ENCODE data around the gene RSF1.

The RSF1 gene

DNA sequence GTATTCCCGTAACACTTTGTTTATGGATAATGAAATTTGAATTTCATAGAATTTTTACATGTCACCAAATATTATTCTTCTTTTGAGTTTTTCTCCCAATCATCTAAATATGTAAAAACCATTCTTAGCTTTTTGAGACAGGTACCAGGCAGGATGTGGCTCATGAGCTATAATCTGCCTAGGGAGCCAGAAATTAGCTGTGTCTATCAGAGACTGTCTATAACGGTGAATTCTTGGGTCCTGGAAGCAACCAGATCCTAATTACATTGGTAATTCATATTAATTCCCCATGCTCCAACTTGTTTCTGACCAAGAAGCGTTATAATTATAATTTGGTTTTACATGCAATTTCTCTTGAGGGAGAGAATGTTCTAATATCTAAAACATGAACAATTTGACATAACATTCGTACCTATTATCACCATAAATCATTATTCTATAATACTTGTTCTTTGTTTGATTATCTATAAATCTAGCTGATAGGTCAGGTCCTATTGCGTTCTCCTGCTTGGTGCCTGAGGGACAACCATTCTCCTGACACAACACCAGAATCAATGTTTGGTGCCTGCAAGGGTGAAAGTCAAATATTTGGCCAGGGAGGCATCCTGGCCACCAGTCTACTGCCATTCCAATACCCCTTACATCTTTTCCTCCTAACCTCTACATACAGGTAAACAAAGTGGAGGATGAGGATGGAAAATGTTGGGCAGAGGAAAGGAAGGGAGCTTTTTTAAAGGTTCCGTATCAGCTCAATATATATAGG lies 69.9 kb downstream of the RSF1 start:
- intact Hi-C loops (cut with micrococcal nuclease): no loop called here
- H3K4me3 Mint-ChIP-seq: no peak overlapping the region
- no peaks in the 10 kb centered on the region for H3K9me3 Mint-ChIP-seq
- H3K27ac Mint-ChIP-seq: no peak overlapping the region
- H3K36me3 Mint-ChIP-seq (ENCODE audit: low read depth): peaks cover 38% of the 10 kb centered on the region
- peaks cover 12% of the 10 kb centered on the region for H3K4me1 Mint-ChIP-seq (ENCODE audit: low read depth)
- H3K27me3 Mint-ChIP-seq: no peaks in the 10 kb centered on the region

- peaks cover 18% of the 10 kb centered on the region for H3K4me1 Mint-ChIP-seq (ENCODE audit: low read depth)
These were observed 71.3 kb downstream of the RSF1 start for GRCh38 chr11:77749232-77749631.

DNA sequence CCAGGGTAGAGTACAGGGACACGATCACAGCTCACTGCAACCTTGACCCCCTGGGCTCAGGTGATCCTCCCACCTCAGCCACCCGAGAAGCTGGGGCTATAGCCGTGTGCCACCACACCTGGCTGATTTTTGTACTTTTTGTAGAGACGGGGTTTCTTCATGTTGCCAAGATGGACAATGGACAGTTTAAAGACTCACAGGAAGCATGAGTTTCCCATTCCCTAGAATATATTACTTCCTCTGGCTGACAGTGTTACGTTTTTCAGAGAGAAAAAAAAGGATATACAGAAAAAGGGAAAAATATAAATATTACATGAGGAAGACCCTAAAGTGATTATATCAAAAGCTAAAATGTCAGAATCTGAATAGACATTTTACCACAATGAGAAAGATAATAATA lies 72.3 kb downstream of the RSF1 start:
- intact Hi-C loops (cut with micrococcal nuclease): no loop called here
- Mint-ChIP-seq H3K27me3 (no peaks in the 10 kb centered on the region), H3K9me3 (no peaks in the 10 kb centered on the region), H3K27ac (no peak overlapping the region), H3K4me1 (ENCODE audit: low read depth) (peaks cover 18% of the 10 kb centered on the region), H3K4me3 (no peak overlapping the region), H3K36me3 (ENCODE audit: low read depth) (peaks cover 24% of the 10 kb centered on the region)

More at GRCh38 chr11:77749232-77749631, 71.3 kb downstream of the RSF1 start:
- Mint-ChIP-seq H3K36me3 (ENCODE audit: low read depth) (peaks cover 34% of the 10 kb centered on the region), H3K4me3 (no peak overlapping the region), H3K27me3 (no peaks in the 10 kb centered on the region), H3K27ac (no peak overlapping the region), H3K9me3 (no peaks in the 10 kb centered on the region)
- intact Hi-C loops (cut with micrococcal nuclease): no loop called here

DNA sequence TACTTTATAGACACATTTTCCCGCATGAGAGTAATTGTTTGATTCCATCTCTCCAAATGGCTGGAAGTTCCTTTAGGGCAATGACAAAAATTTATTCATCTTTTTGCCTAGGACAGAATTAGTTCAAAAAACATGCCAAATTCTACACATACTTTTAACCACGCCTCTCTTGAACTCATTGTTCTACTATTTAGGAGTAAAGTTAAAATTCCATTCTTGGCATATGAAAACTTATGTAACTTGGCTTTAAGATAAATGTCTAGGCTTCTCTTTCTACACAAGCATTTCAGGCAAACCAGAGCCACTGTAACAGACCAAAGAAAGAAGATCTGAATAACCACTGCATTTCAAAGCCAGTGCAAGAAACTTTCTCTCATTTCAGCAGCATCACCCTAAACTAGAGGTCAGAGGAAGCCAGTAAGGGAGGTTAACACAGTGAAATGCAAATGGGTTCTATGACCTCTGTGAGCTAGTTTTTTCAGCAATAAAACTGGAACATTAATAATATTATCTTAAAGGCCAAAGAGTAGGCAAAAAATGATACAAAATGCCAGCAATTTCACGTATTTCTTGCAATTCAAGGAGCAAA lies 73.0 kb downstream of the RSF1 start:
- Mint-ChIP-seq H3K27me3 (no peaks in the 10 kb centered on the region), H3K4me1 (ENCODE audit: low read depth) (peaks cover 15% of the 10 kb centered on the region), H3K9me3 (no peaks in the 10 kb centered on the region), H3K27ac (no peak overlapping the region), H3K36me3 (ENCODE audit: low read depth) (peaks cover 18% of the 10 kb centered on the region), H3K4me3 (no peak overlapping the region)
- intact Hi-C loops (cut with micrococcal nuclease): no loop called here

DNA sequence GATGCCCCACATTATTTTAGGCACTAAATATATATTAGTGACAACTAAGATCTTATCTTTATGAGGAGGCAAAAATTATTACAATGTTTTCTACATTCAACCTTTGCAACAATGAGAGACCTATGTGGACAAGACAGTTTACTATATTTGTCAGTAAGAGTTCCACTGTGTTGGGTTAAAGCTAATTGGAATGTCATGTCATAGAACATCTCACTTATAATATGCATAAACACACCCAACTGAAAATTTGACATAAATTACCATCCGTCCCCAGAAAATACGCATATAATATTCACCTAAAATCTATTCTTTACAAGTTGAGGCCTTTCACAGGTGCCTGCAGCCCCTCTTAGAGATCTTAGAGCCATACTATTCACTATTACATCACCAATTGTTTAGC lies 84.0 kb downstream of the RSF1 start:
- Mint-ChIP-seq H3K4me3 (no peak overlapping the region), H3K27me3 (no peaks in the 10 kb centered on the region), H3K9me3 (peaks cover 19% of the 10 kb centered on the region), H3K4me1 (ENCODE audit: low read depth) (no peaks in the 10 kb centered on the region), H3K27ac (no peak overlapping the region), H3K36me3 (ENCODE audit: low read depth) (peaks cover 64% of the 10 kb centered on the region)
- intact Hi-C loops (cut with micrococcal nuclease): no loop called here

- H3K27ac Mint-ChIP-seq: no peak overlapping the region
- H3K9me3 Mint-ChIP-seq: peaks cover 32% of the 10 kb centered on the region
- peaks cover 69% of the 10 kb centered on the region for H3K36me3 Mint-ChIP-seq (ENCODE audit: low read depth)
- intact Hi-C loops (cut with micrococcal nuclease): no loop called here
- no peak overlapping the region for H3K4me3 Mint-ChIP-seq
- no peaks in the 10 kb centered on the region for H3K27me3 Mint-ChIP-seq
- no peaks in the 10 kb centered on the region for H3K4me1 Mint-ChIP-seq (ENCODE audit: low read depth)
These were observed 85.6 kb downstream of the RSF1 start for GRCh38 chr11:77734890-77735289.

- Mint-ChIP-seq H3K27me3 (no peaks in the 10 kb centered on the region), H3K36me3 (ENCODE audit: low read depth) (peaks cover 50% of the 10 kb centered on the region), H3K4me1 (ENCODE audit: low read depth) (no peaks in the 10 kb centered on the region), H3K4me3 (no peak overlapping the region), H3K27ac (no peak overlapping the region), H3K9me3 (peaks cover 32% of the 10 kb centered on the region)
- intact Hi-C loops (cut with micrococcal nuclease): no loop called here
These were observed 88.4 kb downstream of the RSF1 start for GRCh38 chr11:77732143-77732542.

DNA sequence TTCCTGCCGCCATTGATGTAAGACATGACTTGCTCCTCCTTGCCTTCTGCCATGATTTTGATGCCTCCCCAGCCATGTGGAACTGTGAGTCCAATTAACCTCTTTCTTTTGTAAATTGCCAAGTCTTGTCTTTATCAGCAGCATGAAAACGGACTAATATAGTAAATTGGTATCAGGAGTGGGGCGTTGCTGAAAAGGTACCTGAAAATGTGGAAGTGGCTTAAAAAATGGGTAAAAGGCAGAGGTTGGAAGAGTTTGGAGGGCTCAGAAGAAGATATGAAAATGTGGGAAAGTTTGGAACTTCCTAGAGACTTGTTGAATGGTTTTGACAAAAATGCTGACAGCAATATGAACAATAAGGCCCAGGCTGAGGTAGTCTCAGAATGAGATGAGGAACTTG lies 89.7 kb downstream of the RSF1 start:
- Mint-ChIP-seq H3K4me1 (ENCODE audit: low read depth) (no peaks in the 10 kb centered on the region), H3K4me3 (no peak overlapping the region), H3K27ac (no peak overlapping the region), H3K27me3 (no peaks in the 10 kb centered on the region), H3K36me3 (ENCODE audit: low read depth) (peaks cover 40% of the 10 kb centered on the region), H3K9me3 (peaks cover 28% of the 10 kb centered on the region)
- intact Hi-C loops (cut with micrococcal nuclease): no loop called here

GRCh38 chr11:77729063-77729462 lies 91.5 kb downstream of the RSF1 start:
- no peaks in the 10 kb centered on the region for H3K4me1 Mint-ChIP-seq (ENCODE audit: low read depth)
- no peaks in the 10 kb centered on the region for H3K27me3 Mint-ChIP-seq
- no peak overlapping the region for H3K4me3 Mint-ChIP-seq
- intact Hi-C loops (cut with micrococcal nuclease): no loop called here
- H3K9me3 Mint-ChIP-seq: peaks cover 25% of the 10 kb centered on the region
- no peak overlapping the region for H3K27ac Mint-ChIP-seq
- peaks cover 37% of the 10 kb centered on the region for H3K36me3 Mint-ChIP-seq (ENCODE audit: low read depth)

GRCh38 chr11:77728203-77728786 lies 92.2 kb downstream of the RSF1 start:
- Mint-ChIP-seq H3K36me3 (ENCODE audit: low read depth) (peaks cover 42% of the 10 kb centered on the region), H3K4me3 (no peak overlapping the region)
- intact Hi-C loops (cut with micrococcal nuclease): no loop called here

DNA sequence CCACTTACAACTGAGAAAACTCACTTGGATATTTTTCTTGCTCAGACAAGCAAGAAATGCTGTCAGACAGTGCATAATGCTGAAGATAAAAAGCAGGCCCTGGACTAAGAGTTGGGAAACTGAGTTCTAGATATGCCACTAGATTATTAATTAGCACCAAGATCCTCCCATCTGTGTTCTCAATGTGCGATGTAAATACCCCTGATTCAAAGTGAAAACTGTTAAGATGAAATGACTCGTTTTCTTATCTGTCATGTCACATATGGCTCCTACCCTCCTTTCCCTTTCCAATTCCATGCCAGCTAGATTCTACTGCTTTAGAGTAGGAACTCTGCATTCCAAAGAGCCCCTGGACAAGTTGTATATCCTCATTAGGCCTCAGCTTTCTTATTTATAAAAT lies 94.0 kb downstream of the RSF1 start:
- peaks cover 14% of the 10 kb centered on the region for H3K9me3 Mint-ChIP-seq
- no peaks in the 10 kb centered on the region for H3K27me3 Mint-ChIP-seq
- no peaks in the 10 kb centered on the region for H3K4me1 Mint-ChIP-seq (ENCODE audit: low read depth)

More at GRCh38 chr11:77728203-77728786, 92.2 kb downstream of the RSF1 start:
- Mint-ChIP-seq H3K27me3 (no peaks in the 10 kb centered on the region), H3K9me3 (peaks cover 25% of the 10 kb centered on the region), H3K4me1 (ENCODE audit: low read depth) (no peaks in the 10 kb centered on the region), H3K27ac (no peak overlapping the region)

DNA sequence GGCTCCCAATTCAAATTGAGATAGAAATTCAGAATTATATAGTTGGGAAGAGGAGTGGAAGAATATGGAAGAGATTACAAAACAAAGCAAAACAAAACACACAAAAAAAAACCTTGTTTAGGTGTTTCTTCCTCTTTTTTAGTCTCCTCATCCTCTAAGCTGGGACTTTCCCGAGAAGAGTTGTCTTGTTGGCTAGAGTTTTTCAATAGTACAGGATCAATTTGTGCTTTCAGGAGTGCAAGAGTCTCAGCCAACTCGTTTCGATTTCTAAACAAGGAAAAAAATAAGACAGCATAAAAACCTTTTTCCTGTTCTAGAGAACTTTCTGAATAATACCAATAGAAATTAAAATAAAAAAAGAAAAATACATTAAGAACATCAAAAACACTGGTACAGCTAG lies 95.1 kb downstream of the RSF1 start:
- H3K9me3 Mint-ChIP-seq: peaks cover 3% of the 10 kb centered on the region
- no peak overlapping the region for H3K4me3 Mint-ChIP-seq
- no peaks in the 10 kb centered on the region for H3K4me1 Mint-ChIP-seq (ENCODE audit: low read depth)
- intact Hi-C loops (cut with micrococcal nuclease): no loop called here
- H3K27me3 Mint-ChIP-seq: no peaks in the 10 kb centered on the region
- peaks cover 42% of the 10 kb centered on the region for H3K36me3 Mint-ChIP-seq (ENCODE audit: low read depth)
- H3K27ac Mint-ChIP-seq: no peak overlapping the region

More for the DNA sequence above, 94.0 kb downstream of the RSF1 start:
- intact Hi-C loops (cut with micrococcal nuclease): no loop called here
- Mint-ChIP-seq H3K4me3 (no peak overlapping the region), H3K27ac (no peak overlapping the region), H3K36me3 (ENCODE audit: low read depth) (peaks cover 42% of the 10 kb centered on the region)

DNA sequence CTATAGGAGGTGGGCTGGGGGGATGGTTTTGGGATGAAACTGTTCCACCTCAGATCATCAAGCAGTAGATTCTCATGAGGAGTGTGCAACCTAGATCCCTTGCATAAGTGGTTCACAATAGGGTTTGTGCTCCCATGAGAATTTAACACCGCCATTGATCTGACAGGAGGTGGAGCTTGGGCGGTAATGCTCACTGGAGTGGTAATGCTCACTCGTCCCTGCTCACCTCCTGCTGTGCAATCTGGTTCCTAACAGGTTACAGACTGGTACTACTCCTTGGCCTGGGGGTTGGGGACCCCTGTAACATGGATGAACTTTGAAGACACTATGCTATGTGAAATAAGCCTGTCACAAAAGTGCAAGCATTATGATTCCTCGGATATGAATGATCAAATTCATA lies 95.9 kb downstream of the RSF1 start:
- Mint-ChIP-seq H3K9me3 (no peaks in the 10 kb centered on the region), H3K4me1 (ENCODE audit: low read depth) (no peaks in the 10 kb centered on the region), H3K4me3 (no peak overlapping the region), H3K27me3 (no peaks in the 10 kb centered on the region), H3K27ac (no peak overlapping the region), H3K36me3 (ENCODE audit: low read depth) (peaks cover 45% of the 10 kb centered on the region)
- intact Hi-C loops (cut with micrococcal nuclease): no loop called here

- H3K4me3 Mint-ChIP-seq: no peak overlapping the region
- no peaks in the 10 kb centered on the region for H3K27me3 Mint-ChIP-seq
- peaks cover 60% of the 10 kb centered on the region for H3K36me3 Mint-ChIP-seq (ENCODE audit: low read depth)
- intact Hi-C loops (cut with micrococcal nuclease): no loop called here
- H3K9me3 Mint-ChIP-seq: no peaks in the 10 kb centered on the region
- no peak overlapping the region for H3K27ac Mint-ChIP-seq
- H3K4me1 Mint-ChIP-seq (ENCODE audit: low read depth): no peaks in the 10 kb centered on the region
These were observed 97.5 kb downstream of the RSF1 start for GRCh38 chr11:77723024-77723423.

Data from dendritic cell treated with granulocyte-macrophage colony-stimulating factor and Interleukin-4, amounts not matched to agents 40 ng/mL and 50 ng/mL, for 4 days (primary cell).